K562 (cell line): ENCODE results near the gene CTIF. TPM values are rescaled to one million over a fixed set of nuclear protein-coding genes. Genes with fewer than 3 reads are reported as not detected.

Experiments
- ATAC-seq: fragments of 200-7000 bp; cut with Tn5 transposase; 3 replicates; pipeline ENCODE4 v1.9.1; 2020; ENCODE audit warnings: moderate library complexity
- BruUV-seq: library from RNA; stranded (reverse); fragments of 400-500 nt; replicated peaks from 2 replicates; lab custom pipeline; 2021; lab: Mats Ljungman, UMichigan
- CTCF ChIA-PET: fragments of 300-600 bp; formaldehyde crosslinking; extraction: SDS; loops from one replicate; lab custom pipeline; 2021; ENCODE audit warnings: low intra/inter-chr PET ratio; lab: Yijun Ruan, JAX
- POLR2A ChIA-PET: fragments of 300-600, 350-650 bp; sonication (Branson Sonifier 250); formaldehyde crosslinking; extraction: SDS; loops from one replicate; lab custom pipeline; 2021; ENCODE audit warnings: antibody characterized with exemption, inconsistent platforms; lab: Yijun Ruan, JAX
- DNase-seq, 4 experiments: peaks; one replicate each; pipeline versions ENCODE4 v3.0.0 to v3.0.0-alpha.2; 2011 to 2018; ENCODE audit warnings: low spot score in 3 of 4, mixed read lengths in 3 of 4; ENCODE audit errors: extremely low read depth in 1 of 4
- FAIRE-seq: peaks from 2 replicates; lab custom pipeline; 2011; peaks lifted over from hg19 to GRCh38; lab: Jason Lieb, UNC
- H2AFZ ChIP-seq: 2 replicates; pipeline ENCODE4 v1.6.0; 2011; ENCODE audit warnings: low read depth, low read length, control low read depth, inconsistent platforms
- H3K27ac ChIP-seq: fragments of 200-600 bp; 3 replicates; pipeline ENCODE4 v1.8.0; 2011; ENCODE audit warnings: low read depth, mild to moderate bottlenecking, control low read depth, inconsistent platforms, low read length, moderate library complexity, mixed read lengths; ENCODE audit errors: extremely low read depth
- H3K27me3 ChIP-seq, 2 experiments: fragments of 300-600 bp in 1 of 2; 2 replicates in 1 of 2; 3 replicates in 1 of 2; pipeline versions ENCODE4 v1.6.0 to v1.8.0; 2011; ENCODE audit warnings: inconsistent platforms in 2 of 2, low read length in 2 of 2, mild to moderate bottlenecking in 1 of 2, mixed read lengths in 1 of 2, moderate library complexity in 1 of 2; ENCODE audit not compliant: control insufficient read depth in 2 of 2, insufficient read depth in 2 of 2
- H3K36me3 ChIP-seq: fragments of 300-600 bp; 3 replicates; pipeline ENCODE4 v1.8.0; 2011; ENCODE audit warnings: mild to moderate bottlenecking, low read length, inconsistent platforms; ENCODE audit not compliant: control insufficient read depth, insufficient read depth
- H3K4me1 ChIP-seq, 2 experiments: fragments of 200-600 bp in 1 of 2; replicated peaks in 1 of 2; 2 replicates in 1 of 2; 3 replicates in 1 of 2; pipeline versions ENCODE4 v1.5.1 to v1.8.0; 2011; ENCODE audit warnings: inconsistent platforms in 2 of 2, low read length in 2 of 2, mild to moderate bottlenecking in 1 of 2, mixed read lengths in 1 of 2, moderate library complexity in 1 of 2; ENCODE audit not compliant: control insufficient read depth in 2 of 2, insufficient read depth in 2 of 2
- H3K4me2 ChIP-seq: 2 replicates; pipeline ENCODE4 v1.6.1; 2011; ENCODE audit warnings: low read length, control low read depth, inconsistent platforms, mixed read lengths; ENCODE audit not compliant: insufficient read depth
- H3K4me3 ChIP-seq: fragments of 200-600 bp; sonication (generic), shearing (Covaris generic); 2 replicates; pipeline ENCODE4 v1.5.1; 2016; ENCODE audit warnings: control low read depth, inconsistent platforms
- H3K79me2 ChIP-seq: fragments of 200-600 bp; 3 replicates; pipeline ENCODE4 v1.8.0; 2011; ENCODE audit warnings: low read length, inconsistent platforms; ENCODE audit not compliant: control insufficient read depth, insufficient read depth
- H3K9ac ChIP-seq, 2 experiments: 2 replicates each; pipeline versions ENCODE4 v1.6.0 to v1.6.1; 2011; ENCODE audit warnings: low read depth in 2 of 2, low read length in 2 of 2, control low read depth in 1 of 2, inconsistent platforms in 1 of 2, mild to moderate bottlenecking in 1 of 2, mixed read lengths in 1 of 2; ENCODE audit not compliant: insufficient read depth in 1 of 2
- H3K9me1 ChIP-seq: one replicate; pipeline ENCODE4 v1.6.0; 2011; ENCODE audit warnings: inconsistent platforms, mild to moderate bottlenecking, low read length, moderate library complexity; ENCODE audit not compliant: control insufficient read depth, insufficient read depth
- H3K9me3 ChIP-seq: replicated peaks from 2 replicates; pipeline ENCODE4 v1.5.1; 2011; ENCODE audit warnings: low read depth, low read length, inconsistent platforms; ENCODE audit not compliant: control insufficient read depth, insufficient read depth
- H4K20me1 ChIP-seq: replicated peaks from 2 replicates; pipeline ENCODE4 v1.6.1; 2011; ENCODE audit warnings: low read length, inconsistent platforms, mixed read lengths; ENCODE audit not compliant: control insufficient read depth, insufficient read depth
- C11orf30 ChIP-seq: fragments of 450-650 bp; IDR thresholded peaks from 2 replicates; pipeline ENCODE4 v1.6.1; 2016; ENCODE audit warnings: low read depth, mild to moderate bottlenecking
- CEBPB ChIP-seq: fragments of 450-650 bp; IDR thresholded peaks from 2 replicates; pipeline ENCODE4 v1.6.1; 2016; ENCODE audit warnings: missing genetic modification characterization, missing compliant biosample characterization
- FIP1L1 ChIP-seq: fragments of 200-400 bp; formaldehyde crosslinking; IDR thresholded peaks from 2 replicates; pipeline ENCODE4 v1.6.1; 2018; ENCODE audit warnings: mild to moderate bottlenecking, low read depth, low read length; ENCODE audit not compliant: poor library complexity, severe bottlenecking
- FOXP1 ChIP-seq: sonication (generic); formaldehyde crosslinking; IDR thresholded peaks from 2 replicates; pipeline ENCODE4 v1.8.0; 2022; ENCODE audit warnings: mild to moderate bottlenecking, missing genetic modification reagents
- GMEB1 ChIP-seq: fragments of 250-450 bp; sonication (Bioruptor Pico); IDR thresholded peaks from 2 replicates; pipeline ENCODE4 v1.4.0; 2020; ENCODE audit warnings: mild to moderate bottlenecking
- KDM1A ChIP-seq, 2 experiments: fragments of 450-650 bp; IDR thresholded peaks; 2 replicates each; pipeline ENCODE4 v1.6.1; 2016; ENCODE audit warnings: mild to moderate bottlenecking in 2 of 2
- MTA3 ChIP-seq: fragments of 450-650 bp; formaldehyde crosslinking; IDR thresholded peaks from 2 replicates; pipeline ENCODE4 v1.6.1; 2017; ENCODE audit warnings: mild to moderate bottlenecking, borderline replicate concordance
- NCOA1 ChIP-seq: fragments of 450-650 bp; IDR thresholded peaks from 2 replicates; pipeline ENCODE4 v1.6.1; 2016; ENCODE audit warnings: low read depth
- NR2C2 ChIP-seq, 2 experiments: fragments of 200-800 bp in 1 of 2; sonication (Bioruptor generic) in 1 of 2; sonication (generic) in 1 of 2; formaldehyde crosslinking in 1 of 2; IDR thresholded peaks; 2 replicates each; pipeline versions ENCODE4 v1.6.1 to v1.8.0; 2016 to 2022; ENCODE audit warnings: mild to moderate bottlenecking in 1 of 2, missing compliant biosample characterization in 1 of 2, missing genetic modification characterization in 1 of 2, missing genetic modification reagents in 1 of 2
- PCBP2 ChIP-seq: fragments of 200-400 bp; formaldehyde crosslinking; IDR thresholded peaks from 2 replicates; pipeline ENCODE4 v1.6.1; 2018; ENCODE audit warnings: low read length, low read depth, mild to moderate bottlenecking, moderate library complexity; ENCODE audit not compliant: poor library complexity, severe bottlenecking
- RBM25 ChIP-seq: fragments of 200-400 bp; formaldehyde crosslinking; IDR thresholded peaks from 2 replicates; pipeline ENCODE4 v1.6.1; 2018; ENCODE audit warnings: low read length, low read depth, moderate library complexity; ENCODE audit not compliant: severe bottlenecking
- SMAD4 ChIP-seq: fragments of 250-450 bp; sonication (Bioruptor Pico); conservative IDR thresholded peaks from 2 replicates; pipeline ENCODE4 v1.8.0; 2021; ENCODE audit warnings: inconsistent platforms, mild to moderate bottlenecking, moderate library complexity
- SMC3 ChIP-seq: conservative IDR thresholded peaks from 2 replicates; pipeline ENCODE4 v1.6.1; 2011; ENCODE audit warnings: low read depth, low read length, improper control_type of control experiment; ENCODE audit not compliant: insufficient read depth
- TBP ChIP-seq: optimal IDR thresholded peaks from 2 replicates; pipeline ENCODE3; 2011; ENCODE audit warnings: low read depth, low read length, improper control_type of control experiment
- U2AF2 ChIP-seq: fragments of 200-400 bp; formaldehyde crosslinking; optimal IDR thresholded peaks from 2 replicates; pipeline ENCODE3; 2017; ENCODE audit warnings: low read depth, mild to moderate bottlenecking, low read length
- XRCC4 ChIP-seq: IDR thresholded peaks from one replicate; pipeline ENCODE4 v1.6.1; 2011; ENCODE audit not compliant: insufficient read depth, insufficient read length; ENCODE audit errors: extremely low read depth
- ZNF133 ChIP-seq: fragments of 250-450 bp; sonication (Bioruptor Pico); IDR thresholded peaks from 2 replicates; pipeline ENCODE4 v1.4.0; 2020; ENCODE audit warnings: mild to moderate bottlenecking
- ZNF316 ChIP-seq: fragments of 450-650 bp; IDR thresholded peaks from 2 replicates; pipeline ENCODE4 v1.6.1; 2016
- WGBS: fragments of 100-300 bp; shearing (Covaris generic); methylation state at CpG from one replicate; pipeline ENCODE4 v1.1.6; 2016; ENCODE audit warnings: low coverage, mixed read lengths; ENCODE audit not compliant: insufficient coverage; ENCODE audit errors: missing lambda C conversion rate; 5-methylcytosine and 5-hydroxymethylcytosine counted together
- in situ Hi-C: fragments of 300-500 bp; cut with MboI; formaldehyde crosslinking; loops from 4 replicates; pipeline ENCODE4 v1.15.0; 2018; ENCODE audit warnings: inconsistent platforms, mixed read lengths
- intact Hi-C: fragments of 100-400 bp; cut with micrococcal nuclease; formaldehyde crosslinking; loops from 2 replicates; pipeline ENCODE4 v1.14.2; 2022
- polyA plus RNA-seq, 8 experiments: library from polyadenylated mRNA; depleted of rRNA in 4 of 8; stranded (reverse) in 5 of 8; unstranded in 3 of 8; fragments of >200 nt; fragmentation: Nextera tagmentation in 2 of 8; fragmentation: Illumina TruSeq in 1 of 8; extraction: Ambion mirVana in 2 of 8; extraction: Trizol in 1 of 8; gene quantifications; 2 replicates each; pipeline versions ENCODE4 v1.2.1 to v1.2.3, GENCODE V29; 2011 to 2014; ENCODE audit warnings: inconsistent platforms in 1 of 8, missing spikeins in 1 of 8
- total RNA-seq, 7 experiments: library from RNA; depleted of rRNA in 6 of 7; stranded (reverse); fragments of >200 nt in 6 of 7; fragmentation: Illumina TruSeq in 2 of 7; extraction: Trizol in 2 of 7; gene quantifications; 2 replicates each; pipeline versions ENCODE4 v1.2.1 to v1.2.3, GENCODE V29; 2011 to 2021; ENCODE audit warnings: low replicate concordance in 1 of 7

The CTIF gene
- total and polyA plus RNA-seq, 9 of the 15 experiments (the other 6 are each of a cell fraction or from before 2014, with no cell fraction given): 0.17 to 11.5 (median 2.2) TPM

GRCh38 chr18:48541026-48541746, 2.4 kb downstream of the CTIF start (continued):
- TF ChIP-seq TBP (peak; percentile 16), SMAD4 (CRISPR knock-in tag) (peak; percentile 7; the same call in 1 of the 2 replicates), NR2C2 (CRISPR knock-in tag; IDR thresholded peaks at IDR 0.05) (no peak), NR2C2 (tag; IDR thresholded peaks at IDR 0.05) (0 out of 2 replicates have a peak, but pooled peaks have one; percentile 22)

- intact Hi-C loops: loop anchor here (10.0 kb wide), 1 partner anchor 63 kb away; no protein-coding TSS in a partner anchor
- POLR2A ChIA-PET: no interaction called here
Measured at GRCh38 chr18:48541747-48542400, 3.0 kb downstream of the CTIF start.

More at GRCh38 chr18:48541747-48542400, 3.0 kb downstream of the CTIF start:
- H3K27me3 ChIP-seq: no peaks in the 10 kb centered on the region
- no peaks in the 10 kb centered on the region for H3K36me3 ChIP-seq
- no TSS peak for BruUV-seq
- no peak for FAIRE-seq
- no peaks in the 10 kb centered on the region for H3K9me1 ChIP-seq
- peak overlapping the region; percentile 79 for H3K4me2 ChIP-seq
- TF ChIP-seq SMC3 (no peak), MTA3 (no peak), ZNF316 (peak; percentile 53; the same call in 1 of the 2 replicates), CEBPB (tag) (no peak), U2AF2 (no peak), FIP1L1 (no peak), NCOA1 (no peak), ZNF133 (CRISPR knock-in tag) (no peak), XRCC4 (no peak), RBM25 (peak; percentile 85), FOXP1 (no peak), PCBP2 (no peak), TBP (no peak), C11orf30 (no peak), KDM1A (IDR thresholded peaks at IDR 0.05) (peak in 1 of 2 experiments; percentile 48; a peak in 2 of 4 replicates), GMEB1 (CRISPR knock-in tag) (no peak)
- H3K4me1 ChIP-seq: peaks cover 44 to 51% of the 10 kb centered on the region in 2 experiments
- H2AFZ ChIP-seq: peak overlapping the region; percentile 81; the same call in 1 of the 2 replicates
- in situ Hi-C loops: no loop called here
- H4K20me1 ChIP-seq: 0 out of 2 replicates have a peak, but pooled peaks cover 3% of the 10 kb centered on the region
- H3K27ac ChIP-seq: peak overlapping the region; percentile 83
- peak overlapping the region in 1 of 2 experiments; percentile 71; a peak in 1 of 4 replicates for H3K9ac ChIP-seq
- no peak overlapping the region for H3K4me3 ChIP-seq
- 83% methylated on average over 4 of the region's 4 CpGs for WGBS
- DNase-seq: no peak
- H3K79me2 ChIP-seq: peaks cover 33% of the 10 kb centered on the region
- no peak for ATAC-seq
- H3K9me3 ChIP-seq: no peaks in the 10 kb centered on the region
- CTCF ChIA-PET: no interaction called here
